ENCODE data around the gene ADGRG3.
A peak's percentile ranks its signal among the peaks of the same experiment; 100 is the strongest.

The ADGRG3 gene

GRCh38 chr16:57694231-57694724 lies 26.2 kb downstream of the ADGRG3 start:
- no peaks in the 10 kb centered on the region for H3K9me3 ChIP-seq
- H3K27me3 ChIP-seq = no peaks in the 10 kb centered on the region
- no peaks in the 10 kb centered on the region for H3K36me3 ChIP-seq
- DNase-seq = no peak
- H3K4me3 ChIP-seq (ENCODE audit: low read depth, low read length) = no peak overlapping the region
- H3K4me1 ChIP-seq = no peaks in the 10 kb centered on the region
- TF ChIP-seq CTCF (IDR thresholded peaks at IDR 0.05; ENCODE audit: low read depth, low read length) = no peak

DNA sequence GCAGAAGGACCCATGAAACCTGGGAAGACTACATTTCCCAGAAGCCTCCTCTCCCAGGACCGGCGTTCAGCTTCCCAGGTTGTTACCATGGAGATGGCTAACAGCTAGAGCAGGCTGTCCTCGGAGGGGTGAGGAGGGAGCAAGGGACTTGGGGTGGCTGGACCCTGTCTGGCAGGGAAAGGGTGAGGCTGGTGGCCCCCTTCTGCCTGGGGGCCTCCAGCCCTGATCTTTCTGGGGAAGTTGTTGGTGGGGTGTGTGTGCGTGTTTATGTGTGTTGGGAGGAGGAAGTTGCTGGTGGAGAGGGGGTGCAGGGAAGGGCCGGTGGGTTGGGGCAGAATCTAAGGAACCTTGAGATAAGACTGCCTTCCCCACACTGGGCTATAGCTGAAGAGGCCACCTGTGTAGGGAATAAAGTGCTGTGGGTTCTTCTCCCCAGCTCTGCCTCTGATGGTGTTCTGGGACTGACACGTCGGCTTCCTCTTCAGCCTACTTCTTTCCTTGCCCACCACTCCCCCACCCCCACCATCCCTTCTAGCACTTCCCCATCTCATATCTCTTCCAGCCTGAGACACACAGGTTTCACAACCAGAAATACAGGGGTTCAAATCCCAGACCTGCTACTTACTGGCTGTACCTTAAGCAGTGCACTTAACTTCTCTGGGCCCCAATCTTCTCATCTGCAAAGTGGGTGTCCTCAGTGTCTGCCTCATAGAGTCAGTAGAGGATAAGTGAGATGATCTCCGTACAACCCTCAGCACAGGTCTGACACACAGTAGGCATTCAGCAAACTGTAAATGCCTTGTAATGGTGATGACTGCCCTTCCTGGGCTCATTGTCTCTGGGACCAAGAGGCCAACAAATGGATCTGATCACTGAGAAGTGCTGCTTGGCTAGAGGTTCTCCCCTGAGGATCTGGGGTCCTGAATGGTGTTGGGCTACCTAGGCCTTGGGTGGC lies 26.9 kb downstream of the ADGRG3 start, which contains the start of gene DRC7:
TSS of gene DRC7 (plus strand) at position 82 of the 955 bp plus-strand sequence. CDS start 3,144 bp downstream, outside the sequence.
- peak; percentile 73 for DNase-seq
- H3K4me3 ChIP-seq (ENCODE audit: low read depth, low read length) = peak within 1 kb of the TSS; percentile 42
- no peak for TF ChIP-seq CTCF (IDR thresholded peaks at IDR 0.05; ENCODE audit: low read depth, low read length)
- no peaks in the 10 kb centered on the region for H3K27me3 ChIP-seq
- H3K36me3 ChIP-seq = no peaks in the 10 kb centered on the region
- H3K9me3 ChIP-seq = no peaks in the 10 kb centered on the region
- no peaks in the 10 kb centered on the region for H3K4me1 ChIP-seq

DNA sequence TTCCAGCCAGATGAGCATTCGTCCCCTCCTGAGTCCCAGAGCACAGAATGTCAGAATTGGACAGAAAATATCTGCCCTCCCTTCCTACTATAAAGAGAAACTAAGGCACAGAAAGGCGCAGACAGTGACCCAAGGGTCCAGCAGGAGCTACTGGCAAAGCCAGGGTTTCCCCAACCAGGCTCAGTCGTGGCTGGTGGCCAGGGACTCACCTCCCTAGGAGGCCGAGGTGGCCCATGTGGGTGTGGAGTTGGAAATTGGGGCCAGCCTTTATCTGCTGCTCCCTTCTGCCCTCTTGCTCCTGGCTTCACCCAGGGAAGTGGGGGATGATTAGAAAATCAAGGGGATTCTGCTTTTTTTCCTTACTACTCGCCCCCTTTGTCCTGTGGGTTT lies 27.6 kb downstream of the ADGRG3 start:
- Histone ChIP-seq H3K9me3 (no peaks in the 10 kb centered on the region), H3K36me3 (no peaks in the 10 kb centered on the region), H3K4me1 (no peaks in the 10 kb centered on the region), H3K4me3 (ENCODE audit: low read depth, low read length) (no peak overlapping the region), H3K27me3 (no peaks in the 10 kb centered on the region)
- no peak for TF ChIP-seq CTCF (IDR thresholded peaks at IDR 0.05; ENCODE audit: low read depth, low read length)
- no peak for DNase-seq

DNA sequence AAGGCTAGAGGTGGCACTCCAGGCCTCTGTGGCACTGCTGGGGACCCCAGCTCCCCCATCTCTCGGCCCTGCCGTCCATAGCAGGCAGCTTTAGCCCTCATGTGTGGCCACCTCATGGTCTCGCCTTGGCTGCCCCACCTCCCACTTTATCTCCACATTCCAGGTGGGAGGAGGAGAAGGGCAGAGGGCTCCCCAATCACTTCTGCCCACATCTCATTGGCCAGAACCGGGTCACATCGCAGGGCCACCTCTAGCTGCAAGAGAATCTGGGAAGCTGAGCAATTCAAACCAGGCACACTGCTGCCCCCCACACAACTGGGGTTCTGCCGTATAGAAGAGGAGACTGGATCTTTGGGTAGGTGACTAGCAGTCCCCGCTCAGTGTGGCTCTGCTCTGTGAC lies 28.1 kb downstream of the ADGRG3 start:
- Histone ChIP-seq H3K4me3 (ENCODE audit: low read depth, low read length) (no peak overlapping the region), H3K9me3 (no peaks in the 10 kb centered on the region), H3K36me3 (no peaks in the 10 kb centered on the region), H3K4me1 (no peaks in the 10 kb centered on the region), H3K27me3 (no peaks in the 10 kb centered on the region)
- no peak for DNase-seq
- no peak for TF ChIP-seq CTCF (IDR thresholded peaks at IDR 0.05; ENCODE audit: low read depth, low read length)

- no peaks in the 10 kb centered on the region for H3K4me1 ChIP-seq
- no peaks in the 10 kb centered on the region for H3K27me3 ChIP-seq
- no peak overlapping the region for H3K4me3 ChIP-seq (ENCODE audit: low read depth, low read length)
- TF ChIP-seq CTCF (IDR thresholded peaks at IDR 0.05; ENCODE audit: low read depth, low read length) = no peak
- no peak for DNase-seq
- no peaks in the 10 kb centered on the region for H3K9me3 ChIP-seq
- no peaks in the 10 kb centered on the region for H3K36me3 ChIP-seq
These were observed 29.9 kb downstream of the ADGRG3 start for GRCh38 chr16:57697896-57698537.
